ENCODE measurements around the gene TOR4A. TPM values are rescaled to one million over a fixed set of nuclear protein-coding genes. Genes with fewer than 3 reads are reported as not detected.

TOR4A gene
- total RNA-seq, 1 donor from 2014 or later = 35.3 TPM

DNA sequence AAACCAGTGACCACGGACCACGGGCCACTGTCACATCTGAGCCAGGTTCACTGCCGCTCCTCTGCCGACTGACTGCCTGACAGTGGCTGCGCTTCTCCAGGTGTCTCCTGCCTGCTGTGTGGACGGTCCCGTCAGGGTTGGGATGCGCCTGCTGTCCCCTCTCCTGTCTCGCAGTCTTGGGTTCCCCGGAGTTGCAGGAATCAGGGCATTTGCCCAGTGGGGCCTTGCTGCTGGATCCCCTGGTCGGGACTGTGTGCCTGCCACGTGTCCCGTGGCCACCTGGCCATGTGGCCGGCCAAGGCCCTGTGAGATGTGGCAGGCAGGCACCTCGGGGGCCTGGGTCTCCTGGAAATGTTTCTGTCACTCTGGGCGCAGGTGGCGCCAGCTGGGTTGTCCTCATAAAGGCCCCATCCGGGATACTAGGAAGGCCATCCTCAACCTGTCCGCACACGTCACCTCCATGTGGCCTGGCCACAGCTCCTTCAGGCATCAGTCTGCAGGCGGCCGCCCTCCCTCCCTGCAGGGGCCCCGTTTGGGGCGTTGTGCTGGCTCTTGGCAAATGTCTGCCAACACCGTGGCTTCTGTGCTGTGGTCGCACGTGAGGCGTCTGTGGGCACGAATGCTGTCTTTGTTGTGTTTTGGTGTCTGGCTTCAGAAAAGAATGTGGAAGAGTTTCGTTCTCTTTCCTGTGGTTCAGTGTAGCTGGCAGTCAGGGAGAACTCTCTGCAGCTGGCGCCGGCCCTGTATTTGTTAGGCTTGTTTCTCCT lies 6.4 kb upstream of the TOR4A start:
- DNase-seq (ENCODE audit: low read depth, low spot score) = no peak

DNA sequence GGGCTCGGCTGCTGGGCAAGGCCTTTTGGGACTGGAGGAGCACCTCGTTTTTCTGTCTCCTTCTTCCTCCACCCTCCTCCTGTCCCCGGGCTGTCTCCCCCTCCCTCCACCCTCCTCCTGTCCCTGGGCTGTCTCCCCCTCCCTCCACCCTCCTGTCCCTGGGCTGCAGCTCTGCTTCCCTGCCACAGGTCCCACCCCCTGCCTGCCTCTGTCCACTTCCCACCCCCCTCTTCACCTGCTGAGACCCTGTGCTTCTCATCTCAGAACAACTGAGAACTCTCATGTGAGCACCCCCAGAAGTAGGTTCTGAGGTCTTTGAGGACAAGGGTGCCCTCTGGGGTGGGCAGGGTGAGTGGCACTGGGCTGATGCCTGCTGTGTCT lies 5.8 kb upstream of the TOR4A start:
- no peak for DNase-seq (ENCODE audit: low read depth, low spot score)

GRCh38 chr9:137272241-137273094 lies 5.1 kb upstream of the TOR4A start:
- DNase-seq (ENCODE audit: low read depth, low spot score) = no peak

GRCh38 chr9:137273095-137273490 lies 4.4 kb upstream of the TOR4A start:
- no peak for DNase-seq (ENCODE audit: low read depth, low spot score)

GRCh38 chr9:137273611-137274320 lies 3.8 kb upstream of the TOR4A start:
- DNase-seq (ENCODE audit: low read depth, low spot score) = no peak

- DNase-seq (ENCODE audit: low read depth, low spot score) = no peak
These were observed 2.3 kb upstream of the TOR4A start for GRCh38 chr9:137275203-137275587.

DNA sequence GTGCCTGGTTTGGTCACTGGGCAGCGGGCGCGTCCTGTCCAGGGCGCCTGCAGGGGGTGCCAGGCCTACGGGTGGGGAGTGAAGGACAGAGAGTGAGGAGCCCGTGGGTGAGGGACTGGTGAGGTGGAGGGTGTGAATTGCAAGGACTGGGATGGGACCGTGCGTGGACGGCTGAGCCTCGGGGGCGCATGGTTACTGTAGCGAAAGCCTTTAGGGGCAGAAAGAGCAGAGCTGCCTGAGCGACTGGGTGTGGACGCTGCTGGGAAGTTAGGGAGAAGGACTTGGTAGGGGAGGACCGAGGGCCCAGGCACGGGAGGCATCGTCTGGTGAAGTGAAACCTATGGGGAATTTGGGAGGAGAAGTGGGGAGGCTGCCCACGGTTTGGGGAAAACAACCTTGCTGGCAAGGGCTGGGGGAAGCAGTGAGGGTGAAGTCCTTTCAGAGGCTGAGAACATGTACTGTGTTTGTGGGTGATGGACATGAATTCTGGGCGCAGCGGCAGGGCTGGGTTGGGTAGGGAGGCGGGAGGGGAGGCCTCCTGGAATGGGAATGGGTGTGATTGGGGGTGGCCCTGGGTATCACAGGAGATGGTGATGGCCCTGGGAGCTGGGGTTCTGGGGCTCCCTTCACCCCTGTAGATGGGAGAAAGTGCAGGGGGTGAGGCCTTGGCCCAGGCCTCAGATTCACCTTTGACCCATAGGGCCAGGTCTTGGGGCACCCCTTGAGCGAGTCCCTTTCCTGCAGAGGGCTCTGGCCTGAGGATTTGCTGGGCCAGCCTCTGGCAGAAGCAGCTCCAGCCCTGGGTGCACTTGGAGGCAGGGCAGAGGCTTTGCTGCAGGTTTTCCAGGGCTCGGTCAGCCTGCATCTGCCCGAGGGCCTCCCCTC lies 1.7 kb upstream of the TOR4A start:
- no peak for DNase-seq (ENCODE audit: low read depth, low spot score)

DNA sequence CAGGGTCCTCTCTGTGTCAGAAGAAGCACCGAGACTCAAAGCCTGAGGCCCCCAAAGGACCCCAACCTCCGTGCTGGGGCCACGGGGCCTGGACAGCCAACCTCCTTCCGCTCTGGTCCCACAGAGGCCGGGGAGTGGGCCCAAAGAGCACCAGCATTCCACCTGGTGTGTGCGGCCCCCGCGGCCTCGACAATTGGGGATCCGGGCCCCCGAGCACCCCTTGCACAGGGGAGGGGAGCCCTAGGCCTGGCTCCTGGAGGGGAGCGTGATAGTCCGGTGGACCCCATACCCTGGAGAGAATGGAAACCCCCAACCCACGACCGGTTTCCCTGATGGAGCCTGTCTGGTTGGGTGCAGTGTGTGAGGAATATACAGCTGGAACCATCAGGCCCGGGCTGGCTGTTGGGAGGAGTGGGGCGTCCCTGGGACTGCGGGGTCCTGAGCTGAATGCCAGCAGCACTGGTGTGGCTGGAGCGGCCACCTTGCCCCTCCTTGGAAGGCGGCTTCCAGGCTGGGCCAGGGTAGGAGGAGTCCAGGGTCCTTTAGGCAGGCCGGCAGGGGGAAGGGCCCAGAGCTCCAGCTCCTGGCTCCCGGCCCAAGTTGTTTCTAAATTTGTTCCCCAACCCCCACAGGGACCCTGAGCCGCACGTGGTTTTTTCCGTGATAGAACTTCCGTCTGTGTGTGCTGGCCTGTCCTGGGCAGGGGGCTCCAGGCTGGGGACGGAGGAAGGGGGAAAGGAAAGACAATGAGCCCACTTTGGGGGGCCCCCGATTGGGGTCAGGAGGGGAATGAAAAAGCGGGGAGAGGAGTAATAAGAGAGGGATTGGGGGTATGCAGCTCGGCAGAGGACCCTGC lies 825 bp upstream of the TOR4A start:
- no peak for DNase-seq (ENCODE audit: low read depth, low spot score)

GRCh38 chr9:137278061-137278701 lies 655 bp downstream of the TOR4A start:
- DNase-seq (ENCODE audit: low read depth, low spot score) = no peak

GRCh38 chr9:137278721-137279711 lies 1.5 kb downstream of the TOR4A start:
- no peak for DNase-seq (ENCODE audit: low read depth, low spot score)

- no peak for DNase-seq (ENCODE audit: low read depth, low spot score)
These were observed 2.4 kb downstream of the TOR4A start for GRCh38 chr9:137279741-137280473.

GRCh38 chr9:137280474-137281344 lies 3.2 kb downstream of the TOR4A start:
- no peak for DNase-seq (ENCODE audit: low read depth, low spot score)

- no peak for DNase-seq (ENCODE audit: low read depth, low spot score)
These were observed 4.0 kb downstream of the TOR4A start for GRCh38 chr9:137281345-137282116.

DNA sequence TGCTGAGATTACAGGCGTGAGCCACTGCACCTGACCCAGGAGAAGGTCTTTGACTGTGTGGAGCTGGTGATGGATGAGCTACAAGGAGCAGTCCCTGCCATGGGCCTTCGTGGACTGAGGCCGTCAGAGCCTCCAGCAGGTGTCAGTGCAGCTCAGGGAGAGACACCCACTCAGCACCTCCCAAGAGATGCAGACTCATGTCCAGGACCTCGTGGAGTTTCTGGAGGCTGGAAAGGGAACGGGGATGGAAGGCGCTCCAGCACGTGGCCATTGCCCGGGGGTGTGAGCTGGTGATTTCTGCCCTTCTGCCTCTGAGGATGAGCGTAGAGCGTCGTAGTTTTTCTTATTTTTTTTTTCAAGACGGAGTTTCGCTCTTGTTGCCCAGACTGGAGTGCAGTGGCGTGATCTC lies 9.5 kb downstream of the TOR4A start:
- DNase-seq (ENCODE audit: low read depth, low spot score) = no peak

- no peak for DNase-seq (ENCODE audit: low read depth, low spot score)
These were observed 15.6 kb downstream of the TOR4A start for GRCh38 chr9:137293094-137293481.

DNA sequence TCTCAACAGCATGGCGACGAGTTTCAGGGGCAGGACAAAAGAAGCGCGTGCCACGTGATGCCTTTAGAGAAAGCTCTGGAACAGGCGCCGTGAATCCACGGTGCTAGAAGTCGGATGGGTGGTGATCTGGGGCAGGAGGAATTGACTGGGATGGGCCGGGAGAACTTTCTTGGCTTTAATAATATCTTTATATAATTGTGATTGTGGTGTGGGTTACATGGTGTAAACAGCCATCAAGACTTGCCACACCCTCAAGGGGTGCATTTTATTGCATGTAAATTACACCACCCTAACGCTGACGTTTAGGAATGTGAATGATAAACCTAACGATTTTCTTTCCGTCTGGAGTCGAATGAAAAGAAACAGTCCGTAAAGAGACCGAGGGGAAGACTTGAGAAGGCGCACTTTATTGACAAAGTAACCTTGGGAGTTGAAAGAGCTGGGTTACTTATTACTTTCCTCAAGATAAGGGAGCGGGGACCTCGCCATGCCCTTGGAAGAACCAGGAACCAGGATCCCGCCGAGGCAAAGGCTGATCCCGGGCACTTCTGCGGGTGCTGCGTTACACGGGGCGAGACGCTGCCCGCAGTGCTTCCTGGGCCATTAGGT lies 16.1 kb downstream of the TOR4A start:
- DNase-seq (ENCODE audit: low read depth, low spot score) = no peak
